K562 (cell line): ENCODE data around the gene AP1G1. TPM values are rescaled to one million over a fixed set of nuclear protein-coding genes. Genes with fewer than 3 reads are reported as not detected.

ENCODE experiments used
- ATAC-seq: fragments of 200-7000 bp; cut with Tn5 transposase; 3 replicates; pipeline ENCODE4 v1.9.1; 2020; ENCODE audit warnings: moderate library complexity
- BruUV-seq: library from RNA; stranded (reverse); fragments of 400-500 nt; replicated peaks from 2 replicates; lab custom pipeline; 2021; lab: Mats Ljungman, UMichigan
- CTCF ChIA-PET: fragments of 300-600 bp; formaldehyde crosslinking; extraction: SDS; loops from one replicate; lab custom pipeline; 2021; ENCODE audit warnings: low intra/inter-chr PET ratio; lab: Yijun Ruan, JAX
- POLR2A ChIA-PET: fragments of 300-600, 350-650 bp; sonication (Branson Sonifier 250); formaldehyde crosslinking; extraction: SDS; loops from one replicate; lab custom pipeline; 2021; ENCODE audit warnings: antibody characterized with exemption, inconsistent platforms; lab: Yijun Ruan, JAX
- DNase-seq, 4 experiments: peaks; one replicate each; pipeline versions ENCODE4 v3.0.0 to v3.0.0-alpha.2; 2011 to 2018; ENCODE audit warnings: low spot score in 3 of 4, mixed read lengths in 3 of 4; ENCODE audit errors: extremely low read depth in 1 of 4
- FAIRE-seq: peaks from 2 replicates; lab custom pipeline; 2011; peaks lifted over from hg19 to GRCh38; lab: Jason Lieb, UNC
- H2AFZ ChIP-seq: 2 replicates; pipeline ENCODE4 v1.6.0; 2011; ENCODE audit warnings: low read depth, low read length, control low read depth, inconsistent platforms
- H3K27ac ChIP-seq: fragments of 200-600 bp; 3 replicates; pipeline ENCODE4 v1.8.0; 2011; ENCODE audit warnings: low read depth, mild to moderate bottlenecking, control low read depth, inconsistent platforms, low read length, moderate library complexity, mixed read lengths; ENCODE audit errors: extremely low read depth
- H3K27me3 ChIP-seq, 2 experiments: fragments of 300-600 bp in 1 of 2; 2 replicates in 1 of 2; 3 replicates in 1 of 2; pipeline versions ENCODE4 v1.6.0 to v1.8.0; 2011; ENCODE audit warnings: inconsistent platforms in 2 of 2, low read length in 2 of 2, mild to moderate bottlenecking in 1 of 2, mixed read lengths in 1 of 2, moderate library complexity in 1 of 2; ENCODE audit not compliant: control insufficient read depth in 2 of 2, insufficient read depth in 2 of 2
- H3K36me3 ChIP-seq: fragments of 300-600 bp; 3 replicates; pipeline ENCODE4 v1.8.0; 2011; ENCODE audit warnings: mild to moderate bottlenecking, low read length, inconsistent platforms; ENCODE audit not compliant: control insufficient read depth, insufficient read depth
- H3K4me1 ChIP-seq, 2 experiments: fragments of 200-600 bp in 1 of 2; replicated peaks in 1 of 2; 2 replicates in 1 of 2; 3 replicates in 1 of 2; pipeline versions ENCODE4 v1.5.1 to v1.8.0; 2011; ENCODE audit warnings: inconsistent platforms in 2 of 2, low read length in 2 of 2, mild to moderate bottlenecking in 1 of 2, mixed read lengths in 1 of 2, moderate library complexity in 1 of 2; ENCODE audit not compliant: control insufficient read depth in 2 of 2, insufficient read depth in 2 of 2
- H3K4me2 ChIP-seq: 2 replicates; pipeline ENCODE4 v1.6.1; 2011; ENCODE audit warnings: low read length, control low read depth, inconsistent platforms, mixed read lengths; ENCODE audit not compliant: insufficient read depth
- H3K4me3 ChIP-seq: fragments of 200-600 bp; sonication (generic), shearing (Covaris generic); 2 replicates; pipeline ENCODE4 v1.5.1; 2016; ENCODE audit warnings: control low read depth, inconsistent platforms
- H3K79me2 ChIP-seq: fragments of 200-600 bp; 3 replicates; pipeline ENCODE4 v1.8.0; 2011; ENCODE audit warnings: low read length, inconsistent platforms; ENCODE audit not compliant: control insufficient read depth, insufficient read depth
- H3K9ac ChIP-seq, 2 experiments: 2 replicates each; pipeline versions ENCODE4 v1.6.0 to v1.6.1; 2011; ENCODE audit warnings: low read depth in 2 of 2, low read length in 2 of 2, control low read depth in 1 of 2, inconsistent platforms in 1 of 2, mild to moderate bottlenecking in 1 of 2, mixed read lengths in 1 of 2; ENCODE audit not compliant: insufficient read depth in 1 of 2
- H3K9me1 ChIP-seq: one replicate; pipeline ENCODE4 v1.6.0; 2011; ENCODE audit warnings: inconsistent platforms, mild to moderate bottlenecking, low read length, moderate library complexity; ENCODE audit not compliant: control insufficient read depth, insufficient read depth
- H3K9me3 ChIP-seq: replicated peaks from 2 replicates; pipeline ENCODE4 v1.5.1; 2011; ENCODE audit warnings: low read depth, low read length, inconsistent platforms; ENCODE audit not compliant: control insufficient read depth, insufficient read depth
- H4K20me1 ChIP-seq: replicated peaks from 2 replicates; pipeline ENCODE4 v1.6.1; 2011; ENCODE audit warnings: low read length, inconsistent platforms, mixed read lengths; ENCODE audit not compliant: control insufficient read depth, insufficient read depth
- AFF4 ChIP-seq: sonication (generic); formaldehyde crosslinking; IDR thresholded peaks from 2 replicates; pipeline ENCODE4 v1.8.0; 2023; ENCODE audit warnings: mild to moderate bottlenecking, missing genetic modification reagents
- ELF4 ChIP-seq: fragments of 450-650 bp; formaldehyde crosslinking; IDR thresholded peaks from 2 replicates; pipeline ENCODE4 v1.4.0; 2022; ENCODE audit warnings: missing genetic modification characterization
- ELK1 ChIP-seq: sonication (generic); formaldehyde crosslinking; IDR thresholded peaks from 2 replicates; pipeline ENCODE4 v1.8.1; 2022; ENCODE audit warnings: missing genetic modification reagents
- ESRRB ChIP-seq: fragments of 250-450 bp; sonication (Bioruptor Pico); IDR thresholded peaks from 2 replicates; pipeline ENCODE4 v1.5.0; 2020; ENCODE audit warnings: mild to moderate bottlenecking, moderate library complexity, borderline replicate concordance
- GTF2F1 ChIP-seq: IDR thresholded peaks from 2 replicates; pipeline ENCODE4 v1.6.1; 2011; ENCODE audit warnings: low read depth, low read length, improper control_type of control experiment
- IRF2 ChIP-seq: sonication (generic); formaldehyde crosslinking; IDR thresholded peaks from 2 replicates; pipeline ENCODE4 v1.8.1; 2022; ENCODE audit warnings: mild to moderate bottlenecking, missing genetic modification reagents
- JUNB ChIP-seq: fragments of 450-650 bp; formaldehyde crosslinking; conservative IDR thresholded peaks from 2 replicates; pipeline ENCODE4 v1.4.0; 2020; ENCODE audit warnings: mild to moderate bottlenecking
- POU5F1 ChIP-seq: fragments of 150-350 bp; IDR thresholded peaks from 2 replicates; pipeline ENCODE4 v1.6.1; 2014; ENCODE audit warnings: borderline replicate concordance, low read length, low read depth, mild to moderate bottlenecking; ENCODE audit not compliant: partially characterized antibody
- SAP30 ChIP-seq: fragments of 200-600 bp; sonication (generic); IDR thresholded peaks from 2 replicates; pipeline ENCODE4 v1.6.1; 2012; ENCODE audit warnings: borderline replicate concordance, low read depth, mild to moderate bottlenecking, moderate library complexity, low read length, control low read depth, inconsistent platforms; ENCODE audit not compliant: insufficient read depth, poor library complexity, severe bottlenecking
- SNIP1 ChIP-seq: fragments of 450-650 bp; IDR thresholded peaks from 2 replicates; pipeline ENCODE4 v1.7.1; 2017; ENCODE audit warnings: low read depth, mild to moderate bottlenecking
- TBL1XR1 ChIP-seq, 2 experiments: IDR thresholded peaks; 2 replicates each; pipeline ENCODE4 v1.6.1; 2012; ENCODE audit warnings: improper control_type of control experiment in 2 of 2, low read length in 2 of 2, mild to moderate bottlenecking in 1 of 2
- TBP ChIP-seq: optimal IDR thresholded peaks from 2 replicates; pipeline ENCODE3; 2011; ENCODE audit warnings: low read depth, low read length, improper control_type of control experiment
- ZBTB2 ChIP-seq: fragments of 450-650 bp; IDR thresholded peaks from 2 replicates; pipeline ENCODE4 v1.6.1; 2016; ENCODE audit warnings: antibody characterized with exemption
- ZNF263 ChIP-seq: sonication (generic); formaldehyde crosslinking; IDR thresholded peaks from 2 replicates; pipeline ENCODE4 v1.8.0; 2022; ENCODE audit warnings: mild to moderate bottlenecking, missing genetic modification reagents, borderline replicate concordance
- WGBS: fragments of 100-300 bp; shearing (Covaris generic); methylation state at CpG from one replicate; pipeline ENCODE4 v1.1.6; 2016; ENCODE audit warnings: low coverage, mixed read lengths; ENCODE audit not compliant: insufficient coverage; ENCODE audit errors: missing lambda C conversion rate; 5-methylcytosine and 5-hydroxymethylcytosine counted together
- in situ Hi-C: fragments of 300-500 bp; cut with MboI; formaldehyde crosslinking; loops from 4 replicates; pipeline ENCODE4 v1.15.0; 2018; ENCODE audit warnings: inconsistent platforms, mixed read lengths
- intact Hi-C: fragments of 100-400 bp; cut with micrococcal nuclease; formaldehyde crosslinking; loops from 2 replicates; pipeline ENCODE4 v1.14.2; 2022
- polyA plus RNA-seq, 8 experiments: library from polyadenylated mRNA; depleted of rRNA in 4 of 8; stranded (reverse) in 5 of 8; unstranded in 3 of 8; fragments of >200 nt; fragmentation: Nextera tagmentation in 2 of 8; fragmentation: Illumina TruSeq in 1 of 8; extraction: Ambion mirVana in 2 of 8; extraction: Trizol in 1 of 8; gene quantifications; 2 replicates each; pipeline versions ENCODE4 v1.2.1 to v1.2.3, GENCODE V29; 2011 to 2014; ENCODE audit warnings: inconsistent platforms in 1 of 8, missing spikeins in 1 of 8
- total RNA-seq, 7 experiments: library from RNA; depleted of rRNA in 6 of 7; stranded (reverse); fragments of >200 nt in 6 of 7; fragmentation: Illumina TruSeq in 2 of 7; extraction: Trizol in 2 of 7; gene quantifications; 2 replicates each; pipeline versions ENCODE4 v1.2.1 to v1.2.3, GENCODE V29; 2011 to 2021; ENCODE audit warnings: low replicate concordance in 1 of 7

Gene AP1G1
- total and polyA plus RNA-seq, 9 of the 15 experiments (the other 6 are each of a cell fraction or from before 2014, with no cell fraction given): 7.0 to 59.2 (median 42.0) TPM

GRCh38 chr16:71807905-71808592, 585 bp downstream of the AP1G1 start:
- Histone ChIP-seq H3K4me1 (peaks cover 4 to 8% of the 10 kb centered on the region in 2 experiments; a peak in 4 of 5 replicates), H3K9me1 (no peaks in the 10 kb centered on the region), H3K9ac (peak overlapping the region; percentile 96 to 99), H3K36me3 (peaks cover 24% of the 10 kb centered on the region; the same call in 2 of the 3 replicates), H4K20me1 (no peaks in the 10 kb centered on the region; the same call in none of the 2 replicates), H3K27me3 (no peaks in the 10 kb centered on the region; a peak in 1 of 5 replicates), H3K27ac (peak overlapping the region; percentile 100), H3K79me2 (peaks cover 57% of the 10 kb centered on the region), H3K4me2 (peak overlapping the region; percentile 99), H3K9me3 (no peaks in the 10 kb centered on the region), H2AFZ (peak overlapping the region; percentile 99), H3K4me3 (peak overlapping the region; percentile 68)
- in situ Hi-C loops: no loop called here
- ChIA-PET POLR2A (interaction anchor here (0.6 to 3.3 kb wide), 20 partner anchors 8 to 398 kb away, joined by 3 to 25 read pairs (median 3); partner anchors contain the start of gene ZNF821), CTCF (no interaction called here)
- DNase-seq (peak in 3 of 4 experiments; percentile 68 to 78 (median 69)), ATAC-seq (peak; percentile 79), FAIRE-seq (peak; percentile 61)
- intact Hi-C loops: loop anchor here (2.0 to 5.0 kb wide), 2 partner anchors 19 to 39 kb away; partner anchors contain the start of gene ATXN1L
- no TSS peak for BruUV-seq
- WGBS: under 1% methylated on average over 43 of the region's 44 CpGs
- TF ChIP-seq ZNF263 (CRISPR knock-in tag) (no peak), TBL1XR1 (IDR thresholded peaks at IDR 0.05; ENCODE audit: low read length in 2 of 2) (peak in 1 of 2 experiments; percentile 28; a peak in 1 of 4 replicates), IRF2 (CRISPR knock-in tag) (no peak), SNIP1 (peak; percentile 33; the same call in 1 of the 2 replicates), GTF2F1 (0 out of 2 replicates have a peak, but pooled peaks have one; percentile 11), SAP30 (peak; percentile 72), AFF4 (CRISPR knock-in tag) (no peak; the same call in 1 of the 2 replicates), POU5F1 (no peak), ESRRB (CRISPR knock-in tag) (no peak), ELF4 (CRISPR knock-in tag) (no peak), JUNB (CRISPR knock-in tag) (no peak), ZBTB2 (0 out of 2 replicates have a peak, but pooled peaks have one; percentile 34), TBP (no peak), ELK1 (CRISPR knock-in tag) (no peak)
